ENCODE results near the gene ADAMTS1. TPM values are rescaled to one million over a fixed set of nuclear protein-coding genes. Genes with fewer than 3 reads are reported as not detected.
A peak's percentile ranks its signal among the peaks of the same experiment; 100 is the strongest.

ADAMTS1 gene
- total and polyA plus RNA-seq, 2 experiments from 2014 or later, result 110 to 136 TPM

DNA sequence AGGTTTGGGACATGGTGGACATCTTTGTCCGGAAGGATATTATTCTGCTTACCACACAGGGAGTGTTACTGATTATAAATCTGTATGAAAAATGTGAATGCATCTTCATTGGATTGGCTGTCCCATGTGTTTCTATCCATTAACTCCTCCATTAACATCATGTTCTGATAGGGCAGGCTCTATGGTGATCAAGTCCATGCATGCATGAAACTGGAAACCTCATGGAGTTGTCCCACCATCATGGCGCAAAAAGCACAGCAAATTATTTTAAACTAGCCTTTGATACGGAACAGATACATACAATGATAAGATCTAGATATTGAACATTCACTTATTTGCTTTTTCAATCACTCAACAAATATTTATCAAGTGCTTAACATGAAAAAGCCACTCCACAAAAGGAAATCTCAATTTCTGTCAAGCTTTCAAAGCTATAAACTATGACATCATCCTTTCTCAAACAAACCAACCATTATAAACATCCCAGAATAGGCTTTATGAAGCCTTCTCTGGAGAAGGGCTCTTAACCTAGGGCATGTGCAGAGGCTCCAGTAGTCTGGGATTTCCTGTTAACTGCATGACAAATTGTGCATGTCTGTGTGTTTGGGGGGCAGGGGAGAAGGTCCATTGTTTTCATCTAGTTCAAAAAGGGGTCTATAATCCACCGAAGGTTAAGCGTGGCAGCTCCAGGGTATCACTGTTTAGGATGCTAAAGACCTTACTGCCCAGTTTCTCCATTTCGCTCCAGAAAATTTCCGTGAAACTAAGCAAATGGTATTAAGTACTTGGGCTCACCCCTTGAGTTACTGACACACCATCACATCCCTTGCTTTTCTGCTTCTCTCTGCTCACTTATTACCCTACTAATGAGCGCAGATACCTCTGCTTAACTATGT, 46.1 kb downstream of the ADAMTS1 start:
- WGBS (ENCODE audit: low lambda C conversion rate, missing lambda C conversion rate), result 74% methylated on average over 8 of the region's 8 CpGs
- no peak overlapping the region for H3K4me2 ChIP-seq
- H3K27me3 ChIP-seq, result no peaks in the 10 kb centered on the region
- no peaks in the 10 kb centered on the region for H3K9me2 ChIP-seq (replicated peaks; ENCODE audit: insufficient read depth)
- peak overlapping the region; percentile 85 for H3K27ac ChIP-seq
- no peaks in the 10 kb centered on the region for H3K79me2 ChIP-seq
- H3K4me1 ChIP-seq (ENCODE audit: insufficient read depth), result peaks cover 9% of the 10 kb centered on the region
- H2AFZ ChIP-seq, result no peak overlapping the region
- no peak overlapping the region for H3K4me3 ChIP-seq
- DNase-seq (ENCODE audit: low spot score), result peak; percentile 25
- no peaks in the 10 kb centered on the region for H3K36me3 ChIP-seq (replicated peaks; ENCODE audit: insufficient read depth, low read depth)
- TF ChIP-seq EZH2phosphoT487 (IDR thresholded peaks at IDR 0.05; ENCODE audit: low read depth, severe bottlenecking, unreplicated experiment) (no peak), EZH2 (IDR thresholded peaks at IDR 0.05; ENCODE audit: borderline replicate concordance) (no peak)
- TF ChIP-seq, protein P1, sequence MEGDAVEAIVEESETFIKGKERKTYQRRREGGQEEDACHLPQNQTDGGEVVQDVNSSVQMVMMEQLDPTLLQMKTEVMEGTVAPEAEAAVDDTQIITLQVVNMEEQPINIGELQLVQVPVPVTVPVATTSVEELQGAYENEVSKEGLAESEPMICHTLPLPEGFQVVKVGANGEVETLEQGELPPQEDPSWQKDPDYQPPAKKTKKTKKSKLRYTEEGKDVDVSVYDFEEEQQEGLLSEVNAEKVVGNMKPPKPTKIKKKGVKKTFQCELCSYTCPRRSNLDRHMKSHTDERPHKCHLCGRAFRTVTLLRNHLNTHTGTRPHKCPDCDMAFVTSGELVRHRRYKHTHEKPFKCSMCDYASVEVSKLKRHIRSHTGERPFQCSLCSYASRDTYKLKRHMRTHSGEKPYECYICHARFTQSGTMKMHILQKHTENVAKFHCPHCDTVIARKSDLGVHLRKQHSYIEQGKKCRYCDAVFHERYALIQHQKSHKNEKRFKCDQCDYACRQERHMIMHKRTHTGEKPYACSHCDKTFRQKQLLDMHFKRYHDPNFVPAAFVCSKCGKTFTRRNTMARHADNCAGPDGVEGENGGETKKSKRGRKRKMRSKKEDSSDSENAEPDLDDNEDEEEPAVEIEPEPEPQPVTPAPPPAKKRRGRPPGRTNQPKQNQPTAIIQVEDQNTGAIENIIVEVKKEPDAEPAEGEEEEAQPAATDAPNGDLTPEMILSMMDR (IDR thresholded peaks at IDR 0.05; ENCODE audit: poor library complexity), result no peak
- no peaks in the 10 kb centered on the region for H3K9me3 ChIP-seq (ENCODE audit: low read depth)
- H4K20me1 ChIP-seq (ENCODE audit: insufficient read depth, poor library complexity, severe bottlenecking), result no peaks in the 10 kb centered on the region

DNA sequence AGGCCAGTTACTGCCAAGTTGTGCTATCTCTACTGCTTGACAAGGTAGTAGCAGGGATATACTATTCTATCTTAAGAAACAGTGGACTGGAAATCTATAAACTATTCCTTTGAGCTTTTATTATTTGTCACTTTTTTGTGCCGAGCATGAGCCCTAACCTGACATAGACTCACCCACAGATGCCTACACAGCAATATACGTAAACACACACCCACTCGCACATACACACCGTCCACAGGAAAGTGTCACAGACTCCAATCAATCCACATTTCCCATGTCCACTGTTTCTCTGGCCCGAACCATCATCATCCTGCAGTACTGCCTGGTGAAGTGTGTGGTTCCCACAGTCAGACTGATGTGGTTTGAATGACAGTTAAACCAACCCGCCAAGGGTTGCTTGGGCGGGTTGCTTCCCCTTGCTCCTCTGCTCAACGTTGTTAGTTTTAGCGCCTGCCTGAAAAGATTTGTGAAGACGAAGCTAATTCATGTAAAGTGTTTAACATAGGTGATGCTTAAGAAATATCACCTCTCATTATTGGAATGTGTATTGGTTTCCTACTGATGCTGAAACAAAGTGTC, 47.2 kb downstream of the ADAMTS1 start:
- Histone ChIP-seq H3K4me1 (ENCODE audit: insufficient read depth) (peaks cover 9% of the 10 kb centered on the region), H2AFZ (no peak overlapping the region), H3K27ac (no peak overlapping the region), H3K4me3 (no peak overlapping the region), H3K27me3 (no peaks in the 10 kb centered on the region), H3K9me2 (replicated peaks; ENCODE audit: insufficient read depth) (no peaks in the 10 kb centered on the region), H3K9me3 (ENCODE audit: low read depth) (no peaks in the 10 kb centered on the region), H3K4me2 (no peak overlapping the region), H3K79me2 (no peaks in the 10 kb centered on the region), H4K20me1 (ENCODE audit: insufficient read depth, poor library complexity, severe bottlenecking) (no peaks in the 10 kb centered on the region), H3K36me3 (replicated peaks; ENCODE audit: insufficient read depth, low read depth) (no peaks in the 10 kb centered on the region)
- no peak for TF ChIP-seq EZH2phosphoT487 (IDR thresholded peaks at IDR 0.05; ENCODE audit: low read depth, severe bottlenecking, unreplicated experiment)
- TF ChIP-seq, protein P1 (IDR thresholded peaks at IDR 0.05; ENCODE audit: poor library complexity), result no peak
- no peak for TF ChIP-seq EZH2 (IDR thresholded peaks at IDR 0.05; ENCODE audit: borderline replicate concordance)
- DNase-seq (ENCODE audit: low spot score), result no peak
- WGBS (ENCODE audit: low lambda C conversion rate, missing lambda C conversion rate), result 96% methylated on average over 10 of the region's 10 CpGs

DNA sequence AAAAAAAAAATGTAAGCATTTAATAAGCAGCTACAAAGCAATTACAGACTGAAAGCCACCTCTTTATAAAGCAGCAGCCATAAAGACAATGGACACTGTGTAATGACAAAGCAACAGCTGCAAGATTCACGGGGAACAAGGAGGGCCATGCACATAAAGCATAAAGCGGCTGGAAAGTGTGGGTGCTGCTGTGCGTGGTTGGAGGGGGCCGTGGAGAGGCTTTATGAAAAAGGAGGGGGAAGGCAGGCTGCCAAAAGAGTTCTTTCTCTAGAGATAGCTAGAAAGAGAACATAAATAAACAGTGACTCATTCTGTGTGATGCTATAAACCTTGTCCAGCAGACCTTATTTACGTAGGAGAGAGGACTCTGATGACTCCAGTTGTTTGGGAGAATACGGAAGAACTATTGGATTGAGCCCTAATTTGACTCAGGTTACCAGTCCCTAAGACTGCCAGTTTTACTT, 49.3 kb downstream of the ADAMTS1 start:
- Histone ChIP-seq H3K27ac (peak overlapping the region; percentile 49), H3K27me3 (no peaks in the 10 kb centered on the region), H3K9me3 (ENCODE audit: low read depth) (no peaks in the 10 kb centered on the region), H4K20me1 (ENCODE audit: insufficient read depth, poor library complexity, severe bottlenecking) (no peaks in the 10 kb centered on the region), H3K36me3 (replicated peaks; ENCODE audit: insufficient read depth, low read depth) (no peaks in the 10 kb centered on the region), H3K79me2 (no peaks in the 10 kb centered on the region), H3K9me2 (replicated peaks; ENCODE audit: insufficient read depth) (no peaks in the 10 kb centered on the region), H3K4me2 (peak overlapping the region; percentile 36), H3K4me1 (ENCODE audit: insufficient read depth) (peaks cover 6% of the 10 kb centered on the region), H2AFZ (no peak overlapping the region), H3K4me3 (no peak overlapping the region)
- TF ChIP-seq EZH2 (IDR thresholded peaks at IDR 0.05; ENCODE audit: borderline replicate concordance) (no peak), EZH2phosphoT487 (IDR thresholded peaks at IDR 0.05; ENCODE audit: low read depth, severe bottlenecking, unreplicated experiment) (no peak)
- TF ChIP-seq, protein P1 (IDR thresholded peaks at IDR 0.05; ENCODE audit: poor library complexity), result no peak
- peak; percentile 85 for DNase-seq (ENCODE audit: low spot score)
- 16% methylated on average over 6 of the region's 6 CpGs for WGBS (ENCODE audit: low lambda C conversion rate, missing lambda C conversion rate)
